Measurements from ENCODE around the gene AFF3.

Gene AFF3

GRCh38 chr2:99833586-99834201 lies 308.7 kb downstream of the AFF3 start:
- Histone ChIP-seq H3K4me1 (ENCODE audit: insufficient read depth, poor library complexity, severe bottlenecking) (no peaks in the 10 kb centered on the region), H3K27ac (ENCODE audit: poor library complexity, severe bottlenecking) (no peak overlapping the region), H3K4me3 (ENCODE audit: severe bottlenecking) (no peak overlapping the region), H3K27me3 (ENCODE audit: insufficient read depth, poor library complexity, severe bottlenecking) (peaks cover 3% of the 10 kb centered on the region), H3K36me3 (ENCODE audit: low read depth) (no peaks in the 10 kb centered on the region), H3K9me3 (ENCODE audit: severe bottlenecking) (no peaks in the 10 kb centered on the region)
- DNase-seq (ENCODE audit: low spot score) (no peak), ATAC-seq (ENCODE audit: low read depth) (no peak)
- TF ChIP-seq, protein P1, sequence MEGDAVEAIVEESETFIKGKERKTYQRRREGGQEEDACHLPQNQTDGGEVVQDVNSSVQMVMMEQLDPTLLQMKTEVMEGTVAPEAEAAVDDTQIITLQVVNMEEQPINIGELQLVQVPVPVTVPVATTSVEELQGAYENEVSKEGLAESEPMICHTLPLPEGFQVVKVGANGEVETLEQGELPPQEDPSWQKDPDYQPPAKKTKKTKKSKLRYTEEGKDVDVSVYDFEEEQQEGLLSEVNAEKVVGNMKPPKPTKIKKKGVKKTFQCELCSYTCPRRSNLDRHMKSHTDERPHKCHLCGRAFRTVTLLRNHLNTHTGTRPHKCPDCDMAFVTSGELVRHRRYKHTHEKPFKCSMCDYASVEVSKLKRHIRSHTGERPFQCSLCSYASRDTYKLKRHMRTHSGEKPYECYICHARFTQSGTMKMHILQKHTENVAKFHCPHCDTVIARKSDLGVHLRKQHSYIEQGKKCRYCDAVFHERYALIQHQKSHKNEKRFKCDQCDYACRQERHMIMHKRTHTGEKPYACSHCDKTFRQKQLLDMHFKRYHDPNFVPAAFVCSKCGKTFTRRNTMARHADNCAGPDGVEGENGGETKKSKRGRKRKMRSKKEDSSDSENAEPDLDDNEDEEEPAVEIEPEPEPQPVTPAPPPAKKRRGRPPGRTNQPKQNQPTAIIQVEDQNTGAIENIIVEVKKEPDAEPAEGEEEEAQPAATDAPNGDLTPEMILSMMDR (IDR thresholded peaks at IDR 0.05; ENCODE audit: poor library complexity, severe bottlenecking) = no peak

DNA sequence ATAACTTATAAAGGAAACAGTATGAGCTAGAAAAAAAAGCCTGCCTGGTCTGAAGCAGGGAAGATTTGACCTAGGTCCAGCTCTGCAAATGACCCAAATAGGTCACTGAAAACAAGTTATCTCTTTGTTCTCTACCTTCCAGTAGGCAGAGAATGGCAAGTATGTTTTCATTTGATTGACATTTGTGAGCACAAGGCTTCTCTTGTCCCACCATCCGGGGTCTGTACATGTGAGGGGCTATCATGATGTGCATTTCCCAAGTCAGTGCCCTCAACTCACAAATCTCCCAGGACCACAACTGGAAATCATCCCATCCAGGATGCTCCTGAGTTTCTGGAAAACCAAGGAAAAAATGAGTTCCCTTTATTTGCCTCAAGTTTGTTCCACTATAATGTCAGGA lies 309.5 kb downstream of the AFF3 start:
- no peak for ATAC-seq (ENCODE audit: low read depth)
- H3K27ac ChIP-seq (ENCODE audit: poor library complexity, severe bottlenecking) = no peak overlapping the region
- TF ChIP-seq, protein P1 (IDR thresholded peaks at IDR 0.05; ENCODE audit: poor library complexity, severe bottlenecking) = no peak
- no peak overlapping the region for H3K4me3 ChIP-seq (ENCODE audit: severe bottlenecking)
- H3K36me3 ChIP-seq (ENCODE audit: low read depth) = no peaks in the 10 kb centered on the region
- H3K27me3 ChIP-seq (ENCODE audit: insufficient read depth, poor library complexity, severe bottlenecking) = peaks cover 3% of the 10 kb centered on the region
- DNase-seq (ENCODE audit: low spot score) = no peak
- H3K9me3 ChIP-seq (ENCODE audit: severe bottlenecking) = no peaks in the 10 kb centered on the region
- no peaks in the 10 kb centered on the region for H3K4me1 ChIP-seq (ENCODE audit: insufficient read depth, poor library complexity, severe bottlenecking)

DNA sequence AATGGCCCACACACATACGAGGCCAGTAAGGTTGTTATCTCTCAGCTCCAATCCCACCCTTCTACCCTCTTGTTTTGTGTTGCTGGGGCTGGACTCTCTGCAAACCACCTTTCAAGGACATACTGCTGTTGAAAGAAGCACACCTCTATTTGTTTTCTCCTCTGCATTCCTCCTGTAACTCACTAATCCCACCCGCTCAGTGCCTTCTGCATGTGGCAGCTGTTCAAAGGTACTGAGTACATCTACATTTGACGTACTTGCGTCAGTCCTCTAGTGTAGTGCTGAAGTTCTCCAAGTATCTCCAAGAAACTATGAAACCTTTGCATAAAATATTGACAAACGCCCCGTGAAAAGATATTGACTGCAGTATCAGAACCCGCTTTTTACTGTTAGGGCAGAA lies 310.6 kb downstream of the AFF3 start:
- no peak for DNase-seq (ENCODE audit: low spot score)
- H3K27ac ChIP-seq (ENCODE audit: poor library complexity, severe bottlenecking) = no peak overlapping the region
- no peaks in the 10 kb centered on the region for H3K4me1 ChIP-seq (ENCODE audit: insufficient read depth, poor library complexity, severe bottlenecking)
- H3K4me3 ChIP-seq (ENCODE audit: severe bottlenecking) = no peak overlapping the region
- TF ChIP-seq, protein P1 (IDR thresholded peaks at IDR 0.05; ENCODE audit: poor library complexity, severe bottlenecking) = no peak
- no peak for ATAC-seq (ENCODE audit: low read depth)
- no peaks in the 10 kb centered on the region for H3K36me3 ChIP-seq (ENCODE audit: low read depth)
- H3K9me3 ChIP-seq (ENCODE audit: severe bottlenecking) = no peaks in the 10 kb centered on the region
- peaks cover 3% of the 10 kb centered on the region for H3K27me3 ChIP-seq (ENCODE audit: insufficient read depth, poor library complexity, severe bottlenecking)

- TF ChIP-seq, protein P1 (IDR thresholded peaks at IDR 0.05; ENCODE audit: poor library complexity, severe bottlenecking) = no peak
- Histone ChIP-seq H3K27me3 (ENCODE audit: insufficient read depth, poor library complexity, severe bottlenecking) (peaks cover 2% of the 10 kb centered on the region), H3K4me3 (ENCODE audit: severe bottlenecking) (no peak overlapping the region), H3K36me3 (ENCODE audit: low read depth) (no peaks in the 10 kb centered on the region), H3K4me1 (ENCODE audit: insufficient read depth, poor library complexity, severe bottlenecking) (no peaks in the 10 kb centered on the region), H3K9me3 (ENCODE audit: severe bottlenecking) (no peaks in the 10 kb centered on the region), H3K27ac (ENCODE audit: poor library complexity, severe bottlenecking) (no peak overlapping the region)
- DNase-seq (ENCODE audit: low spot score) = no peak
- ATAC-seq (ENCODE audit: low read depth) = no peak
Measured at GRCh38 chr2:99827296-99827999, 314.9 kb downstream of the AFF3 start.

GRCh38 chr2:99825630-99826029 lies 316.8 kb downstream of the AFF3 start:
- H3K27me3 ChIP-seq (ENCODE audit: insufficient read depth, poor library complexity, severe bottlenecking) = no peaks in the 10 kb centered on the region
- no peaks in the 10 kb centered on the region for H3K36me3 ChIP-seq (ENCODE audit: low read depth)
- no peak overlapping the region for H3K27ac ChIP-seq (ENCODE audit: poor library complexity, severe bottlenecking)
- H3K9me3 ChIP-seq (ENCODE audit: severe bottlenecking) = no peaks in the 10 kb centered on the region
- no peak overlapping the region for H3K4me3 ChIP-seq (ENCODE audit: severe bottlenecking)
- ATAC-seq (ENCODE audit: low read depth) (no peak), DNase-seq (ENCODE audit: low spot score) (no peak)
- TF ChIP-seq, protein P1 (IDR thresholded peaks at IDR 0.05; ENCODE audit: poor library complexity, severe bottlenecking) = no peak
- no peaks in the 10 kb centered on the region for H3K4me1 ChIP-seq (ENCODE audit: insufficient read depth, poor library complexity, severe bottlenecking)

All from RWPE2 (cell line).